HG03045 (cell line): ENCODE measurements around the gene RAPGEF6.
A peak's percentile ranks its signal among the peaks of the same experiment; 100 is the strongest.

ENCODE experiments used
- ATAC-seq: cut with Tn5 transposase; IDR thresholded peaks from one replicate; pipeline ENCODE4 v1.9.1; 2021; ENCODE audit warnings: mild to moderate bottlenecking, moderate library complexity; ENCODE audit not compliant: unreplicated experiment

RAPGEF6 gene

GRCh38 chr5:131542723-131543122, 92.3 kb downstream of the RAPGEF6 start:
- ATAC-seq, result no peak

- ATAC-seq, result no peak
Measured at GRCh38 chr5:131541762-131542161, 93.3 kb downstream of the RAPGEF6 start.

DNA sequence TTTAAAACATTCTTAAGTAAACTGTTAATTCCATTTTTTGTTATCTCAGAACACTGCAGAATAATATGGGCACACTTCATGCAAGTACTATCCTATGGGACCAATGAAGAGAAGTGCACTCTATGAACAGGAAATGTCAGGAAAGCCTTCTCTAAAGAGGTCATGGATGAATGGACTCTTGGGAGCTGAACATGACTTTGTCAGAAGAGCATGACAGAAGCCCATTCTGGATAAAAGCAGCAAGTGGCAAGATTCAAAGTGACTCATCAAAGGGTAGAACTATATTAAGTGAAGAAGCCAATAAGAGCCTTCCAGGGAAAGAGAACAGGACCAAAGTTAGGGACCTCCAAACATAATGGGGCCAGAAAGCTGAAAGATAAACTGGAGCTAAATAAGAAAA, 94.0 kb downstream of the RAPGEF6 start:
- no peak for ATAC-seq

- no peak for ATAC-seq
Measured at GRCh38 chr5:131539251-131539650, 95.8 kb downstream of the RAPGEF6 start.

- ATAC-seq, result no peak
Measured at GRCh38 chr5:131538177-131538593, 96.8 kb downstream of the RAPGEF6 start.

DNA sequence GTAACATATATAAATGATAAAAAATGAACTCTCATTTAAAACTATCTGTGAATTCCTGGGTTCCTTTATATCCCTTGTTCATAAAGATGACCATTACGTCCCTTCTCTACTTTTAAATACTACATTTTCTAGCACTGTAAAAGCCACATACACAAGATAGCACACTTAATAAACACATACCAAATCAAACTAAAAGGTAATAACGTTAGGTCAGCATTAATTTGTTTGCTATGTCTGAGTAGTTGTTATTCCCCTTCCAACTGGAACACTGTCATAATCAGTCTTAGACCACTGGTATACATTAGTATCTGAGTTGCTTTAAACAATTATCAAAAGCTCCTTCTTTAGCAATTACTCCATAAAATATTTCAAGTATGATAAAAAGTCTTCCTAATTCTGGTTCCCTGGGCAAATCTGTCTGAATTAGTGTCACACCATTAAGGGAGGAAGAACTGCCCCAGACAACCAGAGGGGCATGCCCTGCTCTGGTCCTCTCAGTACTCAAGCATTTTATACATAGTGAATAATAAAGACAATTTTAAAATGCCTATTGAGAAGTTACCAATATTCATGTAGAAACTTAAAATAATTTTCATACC, 98.1 kb downstream of the RAPGEF6 start:
- ATAC-seq, result no peak

GRCh38 chr5:131536211-131536826, 98.7 kb downstream of the RAPGEF6 start:
- ATAC-seq, result peak; percentile 92

GRCh38 chr5:131534974-131535373, 100.1 kb downstream of the RAPGEF6 start:
- ATAC-seq, result no peak

DNA sequence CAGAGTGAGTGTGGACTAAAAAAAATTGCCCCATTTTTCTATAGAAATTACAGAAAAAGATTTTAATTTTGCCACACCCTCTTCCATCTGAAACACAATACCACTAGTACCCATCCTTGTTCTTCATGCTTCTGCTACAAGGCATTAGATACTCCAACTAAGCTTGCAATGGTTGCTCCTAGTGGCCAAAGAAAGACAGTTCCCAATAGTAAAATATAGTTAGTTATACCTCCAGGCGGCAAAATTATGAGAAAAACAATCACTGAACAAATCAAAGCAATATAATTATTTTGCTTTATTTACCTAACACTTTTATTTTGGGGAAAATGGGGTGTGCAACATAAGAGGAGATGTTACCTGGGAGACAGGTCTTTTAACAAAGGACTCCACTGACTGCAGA, 101.2 kb downstream of the RAPGEF6 start:
- ATAC-seq, result no peak

DNA sequence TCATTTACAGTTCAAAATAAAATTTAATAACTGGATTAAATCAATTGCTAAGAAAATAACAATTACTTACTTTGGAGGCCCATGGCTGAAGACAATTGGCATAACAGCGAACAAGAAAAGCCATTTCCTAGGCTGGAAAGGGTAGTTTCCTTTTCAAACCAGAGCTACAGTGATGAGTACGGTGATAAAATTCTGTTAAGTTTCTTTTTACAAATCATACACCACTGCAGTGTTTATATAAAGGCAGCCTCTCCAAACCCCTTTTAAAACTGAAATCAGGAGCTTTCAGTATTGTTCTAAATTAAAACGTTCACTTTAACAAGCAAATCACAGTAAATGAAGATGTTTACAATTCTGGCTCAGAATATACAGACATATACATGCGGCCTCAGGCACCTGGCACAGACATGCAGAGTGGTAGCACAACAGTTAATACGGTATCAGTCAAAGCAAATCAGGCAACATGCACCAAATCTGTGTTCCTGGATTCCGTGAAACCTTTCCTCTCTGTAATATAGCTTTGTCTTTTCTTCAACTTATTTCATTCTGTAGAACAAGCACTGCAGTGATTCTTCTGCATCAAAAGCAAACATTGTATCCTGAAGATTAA, 102.9 kb downstream of the RAPGEF6 start:
- ATAC-seq, result no peak

GRCh38 chr5:131530706-131531331, 104.2 kb downstream of the RAPGEF6 start:
- ATAC-seq, result no peak

DNA sequence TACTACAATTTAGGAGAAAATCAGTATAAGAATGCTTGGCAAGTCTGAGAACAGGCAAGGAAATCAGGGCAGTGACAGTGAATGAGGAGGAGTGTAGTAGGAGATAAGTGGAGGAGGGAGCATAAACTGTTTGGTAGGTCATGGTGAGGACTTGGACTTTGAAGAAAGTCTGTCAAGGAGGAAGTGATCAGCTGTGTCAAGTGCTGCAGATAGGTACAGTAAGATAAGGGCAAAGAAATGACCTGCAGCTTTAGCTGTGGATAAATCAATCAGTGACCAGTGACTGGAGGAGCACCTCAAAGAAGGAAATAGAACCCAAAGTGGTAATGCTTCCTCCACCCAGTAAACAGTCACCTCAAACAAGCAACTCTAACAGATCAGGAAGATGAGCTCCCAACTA, 106.3 kb downstream of the RAPGEF6 start:
- no peak for ATAC-seq

- no peak for ATAC-seq
Measured at GRCh38 chr5:131525805-131526204, 109.2 kb downstream of the RAPGEF6 start.

GRCh38 chr5:131524431-131524830, 110.6 kb downstream of the RAPGEF6 start:
- no peak for ATAC-seq

DNA sequence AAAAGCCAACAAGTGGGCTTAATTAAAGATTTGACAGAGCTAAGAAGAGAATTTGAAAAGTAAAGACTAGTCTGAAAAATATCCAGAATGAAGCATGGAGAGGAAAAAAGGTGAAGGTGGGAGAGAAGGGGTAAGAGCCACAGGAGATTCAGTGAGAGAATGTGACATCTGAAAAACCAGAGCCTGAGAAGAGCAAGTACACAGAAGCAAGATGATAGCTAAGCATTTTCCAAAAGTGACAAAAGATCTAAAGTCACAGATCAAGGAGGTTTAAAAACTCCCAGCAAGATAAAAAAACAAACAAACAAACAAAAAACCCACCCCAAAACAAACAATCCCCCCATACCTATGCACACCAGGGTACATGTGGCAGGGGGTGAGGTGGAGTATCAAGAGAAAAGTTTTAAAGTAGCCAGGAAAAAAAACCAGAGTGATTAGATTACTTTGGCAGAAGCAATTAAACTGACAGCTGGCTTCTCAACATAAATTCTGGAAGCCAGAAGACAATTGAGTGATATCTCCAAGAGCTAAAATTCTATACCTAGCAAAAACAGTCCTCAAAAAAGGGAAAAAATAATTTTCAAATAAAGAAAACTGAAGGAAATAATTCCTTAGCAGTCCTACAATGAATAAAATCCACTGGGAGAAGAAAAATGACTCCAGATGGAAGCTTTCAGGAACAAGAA, 111.4 kb downstream of the RAPGEF6 start:
- ATAC-seq, result no peak

DNA sequence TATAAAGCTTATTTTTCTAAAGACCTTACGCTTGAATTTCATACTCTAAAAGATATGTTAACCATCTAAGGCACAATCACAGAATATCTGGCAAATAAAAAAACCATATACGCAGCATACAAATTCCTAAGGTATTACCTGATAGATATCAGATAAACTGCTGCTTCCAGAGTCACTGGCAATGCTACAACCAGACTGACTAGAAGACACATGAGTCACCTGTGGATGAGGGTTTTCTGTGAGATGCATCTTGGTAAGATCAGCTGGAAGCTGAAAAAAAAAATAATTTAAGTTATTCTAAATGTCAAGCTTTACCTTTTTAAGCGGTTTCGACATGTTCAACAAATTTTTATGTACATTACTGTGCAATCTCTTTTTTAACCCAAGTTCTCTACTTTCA, 113.8 kb downstream of the RAPGEF6 start:
- ATAC-seq, result no peak

DNA sequence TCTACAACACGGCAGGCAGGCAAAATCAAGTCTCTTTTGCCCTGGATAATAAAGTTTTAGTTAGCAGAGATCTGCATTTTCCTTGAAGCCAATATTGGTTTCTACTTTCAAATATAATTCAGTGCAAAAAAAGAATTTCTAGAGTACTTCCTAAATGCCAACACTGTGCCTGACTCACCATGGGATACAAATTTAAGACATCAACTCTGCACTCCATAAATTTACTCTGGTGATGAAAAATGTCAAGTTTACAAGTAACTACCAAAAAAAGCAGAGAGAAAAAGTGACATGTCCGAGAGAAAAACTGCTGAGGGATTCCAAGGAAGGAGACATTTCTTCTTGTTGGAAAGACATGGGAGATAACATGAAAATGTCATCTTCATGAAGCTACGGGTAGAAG, 119.7 kb downstream of the RAPGEF6 start:
- ATAC-seq, result no peak

GRCh38 chr5:131514316-131515283, 120.4 kb downstream of the RAPGEF6 start:
- ATAC-seq, result no peak

DNA sequence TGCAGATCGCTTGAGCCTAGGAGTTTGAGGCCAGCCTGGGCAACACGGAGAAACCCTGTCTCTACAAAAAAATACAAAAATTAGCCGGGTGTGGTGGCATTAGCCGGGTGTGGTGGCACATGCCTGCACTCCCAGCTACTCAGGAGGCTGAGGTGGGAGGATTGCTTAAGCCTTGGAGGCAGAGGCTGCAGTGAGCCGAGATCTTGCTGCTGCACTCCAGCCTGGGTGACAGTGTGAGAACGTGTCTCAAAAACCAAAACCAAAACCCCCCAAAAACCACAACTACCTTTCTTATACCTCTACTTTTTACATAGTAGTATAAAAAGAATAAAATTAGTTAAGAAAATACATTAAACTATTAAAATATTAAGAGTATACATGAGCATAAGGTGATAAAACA, 121.2 kb downstream of the RAPGEF6 start:
- peak; percentile 63 for ATAC-seq

GRCh38 chr5:131511934-131512333, 123.1 kb downstream of the RAPGEF6 start:
- no peak for ATAC-seq
